Activated naive CD8-positive, alpha-beta T cell treated with anti-CD3 and anti-CD28 coated beads, Interleukin-2, amount 50 U/mL, for 16 hours (primary cell): Measurements from ENCODE around the gene IGSF21.
"Not testable (repeated sequence)": the region's sequence is repeated elsewhere in the genome, so short reads cannot be mapped to it uniquely, and the experiment has no call there.

Experiments
- DNase-seq: peaks from one replicate; pipeline ENCODE4 v3.0.0-alpha.2; 2020; ENCODE audit warnings: low read depth, low spot score

Gene IGSF21

DNA sequence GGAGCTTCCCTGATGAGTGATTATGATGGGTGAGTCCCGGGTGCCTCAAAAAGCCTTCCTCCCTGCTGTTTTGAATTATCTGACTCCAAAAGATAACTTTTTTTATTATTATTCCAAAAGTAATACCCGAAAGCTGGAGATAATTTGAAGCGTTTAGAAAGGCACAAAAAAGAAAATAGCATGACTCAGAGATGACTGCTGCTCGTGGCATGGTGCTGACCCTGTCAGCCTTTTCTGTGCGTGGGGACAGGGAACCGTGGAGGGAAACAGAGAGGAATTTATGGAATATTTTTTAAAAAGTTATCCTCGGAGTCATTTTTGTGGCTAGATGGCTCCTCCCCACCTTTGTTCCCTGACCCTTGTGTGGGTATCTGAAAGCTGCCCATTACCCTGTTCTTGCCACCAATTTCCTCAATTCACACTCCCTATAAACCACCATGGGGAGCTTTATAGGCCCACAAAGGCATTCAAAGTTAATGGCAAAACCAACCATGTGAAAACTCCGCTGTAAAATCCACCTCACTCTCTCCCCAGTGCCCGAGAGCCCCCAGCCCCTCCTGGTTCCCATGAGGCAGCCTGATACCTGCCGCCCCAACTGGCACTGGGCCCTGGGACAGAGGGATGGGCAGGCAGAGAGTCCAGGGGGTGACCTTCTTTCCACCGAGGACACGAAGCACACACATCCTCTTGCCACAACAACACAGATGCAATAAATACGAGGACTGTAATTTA is 37.5 kb downstream of the IGSF21 start:
- DNase-seq, result no peak

DNA sequence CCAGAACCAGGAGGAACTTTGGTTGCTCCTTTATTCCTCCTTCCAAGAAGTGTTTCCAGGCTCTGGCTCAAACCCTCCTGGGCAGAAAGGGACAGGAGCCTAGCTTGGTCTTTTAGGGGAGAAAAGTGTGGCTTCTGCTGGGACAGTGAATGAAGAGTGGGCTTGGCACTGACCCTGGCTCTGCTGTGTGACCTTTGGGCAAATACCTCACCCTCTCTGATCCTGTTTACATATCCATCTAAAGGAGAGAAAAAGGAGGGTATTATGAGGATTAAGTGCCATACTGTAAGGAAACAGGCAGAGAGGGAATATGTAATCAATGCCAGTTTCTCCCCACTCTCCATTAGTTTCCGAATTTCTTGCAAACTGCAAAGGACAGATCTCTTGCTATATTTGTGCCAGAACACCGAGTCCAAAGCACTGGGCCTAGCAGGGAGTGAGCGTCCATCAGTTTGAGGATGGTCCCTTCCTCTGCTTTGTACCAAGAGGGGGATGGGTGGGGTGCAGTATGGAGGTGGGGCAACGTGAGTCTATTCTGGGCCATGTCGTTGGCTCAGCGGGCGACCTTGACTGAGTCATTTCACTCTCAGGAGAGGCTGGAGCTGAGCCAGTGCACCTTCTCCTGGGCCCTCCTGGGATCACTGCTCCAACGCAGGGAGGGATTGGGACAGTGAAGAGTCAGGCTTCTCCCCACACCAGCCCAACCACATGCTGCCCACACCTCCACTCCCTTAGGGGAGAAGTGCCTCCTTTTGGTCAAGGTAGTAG is 38.4 kb downstream of the IGSF21 start:
- no peak for DNase-seq

DNA sequence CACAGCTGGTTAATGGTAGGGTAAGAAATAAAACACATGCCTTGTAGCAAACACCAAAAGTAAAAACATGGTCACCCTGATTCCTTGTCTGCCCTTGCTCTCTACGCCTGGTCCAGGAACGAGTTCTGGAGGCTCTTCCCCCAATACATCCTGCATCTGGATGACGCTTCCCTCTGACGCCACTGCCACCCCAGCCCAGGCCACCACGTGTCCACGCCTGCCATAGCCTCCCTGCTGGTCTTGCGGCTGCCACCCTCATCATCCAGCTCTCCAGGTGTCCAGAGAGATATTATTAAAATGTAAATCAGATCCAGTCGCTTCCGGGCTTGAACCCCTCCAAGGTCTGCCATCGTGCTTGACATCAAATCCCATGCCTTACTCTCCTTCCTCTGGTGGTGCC is 39.3 kb downstream of the IGSF21 start:
- DNase-seq, result no peak

DNA sequence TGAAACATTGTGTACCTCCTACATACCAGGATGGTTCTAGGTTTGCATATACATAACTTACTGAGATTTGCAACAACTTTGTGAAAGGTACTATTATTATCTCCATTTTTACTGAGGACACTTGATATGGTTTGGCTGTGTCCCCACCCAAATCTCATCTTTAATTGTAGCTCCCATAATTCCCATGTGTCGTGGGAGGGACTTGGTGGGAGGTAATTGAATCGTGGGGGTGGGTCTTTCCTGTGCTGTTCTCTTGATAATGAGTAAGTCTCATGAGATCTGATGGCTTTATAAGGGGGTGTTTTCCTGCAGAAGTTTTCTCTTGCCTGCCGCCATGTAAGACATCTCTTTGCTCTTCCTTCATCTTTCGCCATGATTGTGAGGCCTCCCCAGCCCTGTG is 40.1 kb downstream of the IGSF21 start:
- DNase-seq, result no peak

DNA sequence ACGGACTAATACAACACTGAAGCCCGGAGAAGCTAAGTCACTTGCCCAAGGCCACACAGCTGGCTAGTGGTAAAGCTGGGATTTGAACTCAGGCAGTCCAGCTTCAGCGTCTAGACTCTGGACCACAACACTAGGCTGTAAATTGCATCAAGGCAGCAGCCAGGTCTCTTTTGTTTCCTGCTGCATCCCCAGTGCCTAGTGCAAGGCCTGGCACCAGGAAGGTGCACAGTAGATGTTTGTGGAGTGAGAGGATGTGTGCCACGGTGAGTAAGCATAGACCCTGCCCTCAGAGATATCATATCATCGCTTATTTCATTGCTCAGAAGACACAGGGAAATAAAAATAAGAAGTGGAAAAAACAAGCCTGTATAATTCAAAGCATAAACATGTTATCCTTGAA is 40.9 kb downstream of the IGSF21 start:
- DNase-seq, result no peak

DNA sequence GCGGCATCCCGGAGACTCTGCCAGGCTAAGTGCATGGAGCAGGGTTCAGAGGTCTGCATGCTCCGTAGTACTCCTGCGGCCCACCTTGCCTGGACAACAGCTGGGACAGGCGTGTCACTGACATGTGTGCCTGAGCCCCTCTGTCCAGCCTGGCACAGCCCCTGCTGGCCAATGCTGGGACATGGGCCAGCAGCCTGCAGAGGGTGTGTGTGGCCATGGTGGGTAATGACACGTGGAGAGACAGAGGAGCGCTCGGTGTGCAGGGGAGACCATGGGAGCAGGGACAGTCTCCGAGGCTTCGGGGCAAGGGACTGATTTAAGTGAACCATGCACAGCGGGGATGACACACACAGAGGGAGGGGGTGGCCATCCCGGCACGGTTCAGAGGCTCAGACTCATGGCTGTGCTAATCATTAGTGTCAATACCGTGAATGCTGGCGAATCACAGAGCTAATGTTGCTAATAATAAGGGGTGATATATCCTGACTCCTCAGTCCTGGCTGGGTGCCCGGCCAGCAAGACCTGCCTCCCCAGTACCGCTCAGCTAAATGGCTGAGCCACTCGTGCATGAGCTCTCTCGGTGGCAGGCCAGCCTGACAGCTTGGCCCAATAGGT is 41.5 kb downstream of the IGSF21 start:
- DNase-seq, result no peak

DNA sequence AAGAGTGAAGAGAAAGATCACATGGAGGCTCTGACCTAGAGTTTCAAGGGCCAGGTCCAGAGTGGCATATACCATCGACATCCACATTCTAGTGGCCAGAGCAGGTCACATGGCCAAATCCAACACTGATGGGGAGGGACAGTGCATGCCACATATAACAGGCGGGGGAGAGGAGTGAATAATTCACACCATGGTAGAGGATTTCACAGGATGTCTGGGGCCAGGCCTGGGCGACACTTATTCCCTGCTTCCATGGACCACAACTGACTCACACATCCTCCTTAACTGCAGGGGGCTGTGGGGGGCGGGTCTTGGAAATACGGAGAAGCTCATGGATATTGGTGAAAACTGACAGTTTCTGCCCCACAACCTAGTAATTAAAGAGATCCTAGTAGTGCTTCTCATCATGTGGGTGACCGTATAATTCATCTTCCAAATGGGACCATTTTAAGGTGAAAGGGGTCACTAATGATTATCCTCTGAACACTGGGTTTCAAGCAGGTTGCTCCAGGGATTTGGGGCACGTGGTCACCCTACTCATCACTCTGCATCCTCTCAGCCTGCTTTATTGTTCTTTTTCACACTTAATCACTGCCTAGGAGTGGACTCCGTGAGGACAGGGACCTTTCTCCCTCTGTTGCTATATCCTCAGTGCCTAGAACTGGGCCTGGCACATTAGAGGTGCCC is 44.0 kb downstream of the IGSF21 start:
- DNase-seq, result no peak

DNA sequence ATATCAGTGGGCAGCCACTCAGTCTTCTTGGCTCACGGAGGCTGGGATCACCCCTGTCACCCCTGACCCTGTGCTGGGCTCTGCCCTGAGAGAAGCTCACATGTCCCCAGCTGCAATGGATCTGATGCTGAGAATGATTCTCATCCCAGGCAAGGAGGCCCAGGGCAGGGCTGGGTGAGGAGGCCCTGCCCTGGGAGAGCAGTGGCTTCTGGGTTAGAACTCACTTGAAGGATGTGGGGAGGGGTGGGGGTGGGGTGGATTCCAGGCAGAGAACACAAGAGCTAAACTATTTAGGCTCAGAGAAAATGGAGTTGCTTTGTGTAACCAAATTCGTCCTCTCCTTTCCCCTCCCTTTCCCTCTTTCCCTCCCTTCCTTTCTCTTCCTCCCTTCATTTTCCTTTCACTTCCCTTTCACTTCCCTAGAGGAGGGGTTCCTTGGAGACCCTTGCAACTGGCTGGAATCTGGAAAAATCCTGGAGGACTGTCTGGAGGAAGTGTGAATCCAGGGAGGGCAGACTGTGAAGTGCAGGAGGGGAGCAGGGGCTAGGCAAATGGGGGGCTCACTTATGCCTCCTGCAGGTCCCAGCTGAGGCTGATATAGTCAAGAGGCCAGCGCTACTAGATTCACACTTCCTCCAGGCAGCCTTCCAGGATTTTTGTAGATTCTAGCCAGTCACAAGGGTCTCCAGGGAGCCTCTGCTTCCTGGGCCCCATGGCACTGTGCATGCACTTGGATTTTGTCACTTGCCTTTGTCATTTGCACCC is 47.0 kb downstream of the IGSF21 start:
- DNase-seq, result no peak

DNA sequence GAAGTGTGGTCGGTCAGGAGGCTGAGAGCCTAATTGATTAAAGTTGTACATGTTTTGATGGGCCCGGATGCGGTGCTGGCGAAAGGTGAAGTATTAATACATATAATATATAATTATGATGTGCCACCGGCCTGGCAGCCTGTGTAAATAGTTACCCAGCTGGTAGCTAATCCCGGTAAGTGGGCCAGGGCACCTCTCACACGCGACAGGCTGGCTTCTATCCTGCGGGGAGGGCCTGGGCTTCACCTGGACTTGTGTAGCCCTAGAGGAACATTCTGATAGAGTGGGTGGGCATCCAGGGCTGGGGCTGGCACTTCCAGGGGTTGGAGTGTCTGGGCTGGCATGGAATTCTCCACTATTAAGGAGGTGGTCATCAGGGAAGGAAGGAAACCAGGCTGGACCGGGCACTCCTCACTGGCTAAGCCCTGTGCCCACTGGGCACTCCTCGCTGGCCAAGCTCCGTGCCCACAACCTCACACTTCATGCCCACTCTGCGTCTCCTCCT is 48.3 kb downstream of the IGSF21 start:
- no peak for DNase-seq

DNA sequence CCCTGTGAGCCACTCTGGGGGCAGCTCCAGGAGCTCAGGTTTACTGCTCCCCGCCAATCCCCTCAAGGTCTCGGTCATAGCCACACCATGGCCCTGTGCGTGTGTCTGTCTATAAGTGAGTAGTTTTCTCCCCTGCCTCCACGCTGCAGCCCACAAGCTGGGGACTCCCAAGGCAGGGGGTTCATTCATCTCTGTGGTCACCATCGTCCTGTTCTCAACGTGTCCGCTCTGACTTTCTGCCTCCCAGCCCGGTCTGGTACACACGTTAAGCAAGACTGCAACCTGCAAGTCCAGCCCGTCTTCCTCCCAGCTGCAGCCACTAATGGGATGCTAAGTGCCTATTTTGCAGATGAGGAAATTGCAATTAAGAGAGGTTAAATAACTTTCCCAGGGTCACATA is 49.8 kb downstream of the IGSF21 start:
- no peak for DNase-seq

DNA sequence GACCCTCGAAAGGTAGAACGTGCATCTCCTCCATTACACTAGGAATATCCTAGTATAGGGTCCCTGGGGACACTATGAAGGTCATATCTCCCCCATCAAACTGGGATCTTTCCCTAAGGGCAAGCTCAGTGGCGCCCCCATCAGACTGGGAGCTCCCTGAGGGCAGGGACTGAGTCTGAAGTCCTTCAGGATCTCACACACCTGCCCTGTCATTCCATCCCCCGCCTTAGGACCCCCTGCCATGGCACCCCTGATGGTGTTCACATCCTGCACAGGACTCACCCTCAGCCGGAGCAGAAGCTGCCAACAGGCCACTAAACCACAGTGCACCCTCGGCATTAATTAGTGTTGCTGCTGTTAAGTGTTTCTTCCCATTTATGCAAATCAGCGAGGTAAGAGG is 50.4 kb downstream of the IGSF21 start:
- DNase-seq, result no peak

DNA sequence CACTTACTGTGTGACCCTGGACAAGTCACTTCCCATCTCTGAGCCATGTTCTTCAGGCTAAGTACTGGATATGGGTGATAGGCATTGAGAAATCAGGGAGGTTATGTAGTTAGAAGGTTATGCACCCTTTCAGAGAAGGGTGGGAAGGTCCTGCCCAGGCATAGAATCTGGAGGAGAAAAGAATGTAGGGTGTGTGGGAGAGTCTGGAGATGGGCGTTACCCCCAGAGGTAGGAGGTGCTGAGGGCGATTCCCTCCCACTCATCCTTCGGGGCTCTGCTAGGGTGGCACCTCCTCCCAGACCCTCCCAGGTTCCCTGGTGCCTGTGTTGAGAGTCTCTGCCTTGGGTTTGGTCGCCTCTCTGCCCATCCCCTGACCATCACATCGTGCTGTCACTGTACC is 51.1 kb downstream of the IGSF21 start:
- no peak for DNase-seq

DNA sequence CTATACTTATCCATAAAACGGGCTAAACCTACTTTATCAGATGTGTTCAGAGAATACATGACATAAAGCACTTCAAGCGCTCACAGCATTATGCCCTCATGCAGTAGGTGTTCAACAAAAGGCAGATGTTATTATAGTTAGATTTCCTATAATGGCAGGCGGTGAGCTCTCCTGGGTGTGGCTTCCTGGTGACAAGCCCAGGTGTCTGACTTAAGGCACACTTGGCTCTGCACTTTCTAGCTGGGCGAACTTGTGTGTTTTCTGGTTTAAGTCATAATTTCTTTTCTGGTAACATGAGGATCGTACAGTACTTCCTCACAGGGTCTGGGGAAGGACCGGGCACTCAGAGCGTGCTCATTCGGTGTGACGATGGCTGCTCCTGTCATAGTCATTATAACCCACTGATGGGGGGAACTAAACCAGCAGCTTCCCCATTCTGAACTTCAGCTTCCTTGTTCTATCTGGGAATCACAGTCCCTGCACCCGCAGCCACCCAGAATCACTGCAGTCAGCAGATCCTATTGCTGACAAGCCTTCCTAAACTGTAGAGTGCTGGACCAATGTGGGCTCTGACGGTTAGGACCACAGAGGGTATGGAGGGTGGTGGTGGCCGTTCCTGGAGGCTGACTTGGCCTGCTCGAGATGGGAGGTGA is 52.8 kb downstream of the IGSF21 start:
- no peak for DNase-seq

DNA sequence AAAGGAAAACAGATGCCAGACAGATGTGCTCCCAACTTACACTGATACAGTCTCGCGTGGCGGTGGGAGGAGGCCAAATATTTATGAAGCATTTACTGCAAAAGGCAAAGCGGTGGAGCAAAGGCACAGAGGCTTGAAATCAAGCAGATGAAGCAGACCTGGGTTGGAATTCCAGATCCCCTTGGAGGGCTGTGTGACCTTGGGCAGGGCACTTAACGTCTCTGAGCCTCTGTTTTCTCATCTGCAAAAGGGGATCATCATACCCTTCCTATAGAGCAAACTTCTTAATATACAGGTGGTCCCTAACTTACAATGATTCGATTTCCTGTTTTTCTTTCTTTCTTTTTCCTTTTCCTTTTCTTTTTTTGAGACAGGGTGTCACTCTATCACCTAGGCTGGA is 54.1 kb downstream of the IGSF21 start:
- no peak for DNase-seq

DNA sequence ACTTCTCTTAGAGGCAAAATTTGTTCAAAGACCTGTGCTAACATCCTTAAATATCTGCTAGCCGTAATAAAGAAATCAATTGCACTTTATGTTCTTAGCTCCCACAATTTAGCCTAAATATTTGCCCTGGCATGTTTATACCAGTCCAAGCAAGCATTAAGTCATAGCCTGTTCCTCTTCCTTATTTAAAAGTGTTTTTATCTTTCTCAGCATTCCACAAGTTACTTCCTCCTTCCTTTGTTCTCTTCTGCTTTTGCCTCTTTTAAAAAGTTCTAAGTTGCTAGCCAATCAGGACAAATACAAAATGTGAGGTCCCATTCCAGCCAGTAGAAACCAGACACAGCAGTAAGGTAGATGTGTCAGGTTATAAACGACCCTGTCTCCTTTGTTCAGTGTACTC is 58.0 kb downstream of the IGSF21 start:
- DNase-seq, result not testable (repeated sequence)

DNA sequence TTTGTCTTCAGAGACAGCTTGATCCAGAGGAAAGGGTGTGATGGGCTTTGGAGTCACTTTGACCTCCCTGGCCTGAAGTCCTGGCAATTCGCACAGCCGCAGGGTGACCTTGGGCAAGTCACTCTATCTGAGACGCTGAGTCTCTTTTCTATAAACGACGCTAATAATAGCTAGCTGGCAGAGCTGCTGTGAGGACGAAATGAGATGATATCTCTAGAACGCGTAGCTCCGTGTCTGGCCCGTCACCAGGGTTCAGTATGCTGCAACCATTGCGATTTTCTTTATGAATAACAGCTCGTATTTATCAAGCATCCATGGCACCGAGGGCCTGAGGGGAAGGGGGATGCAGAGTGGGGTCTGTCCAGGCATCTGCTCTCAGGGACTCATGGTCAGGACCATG is 58.7 kb downstream of the IGSF21 start:
- DNase-seq, result no peak

DNA sequence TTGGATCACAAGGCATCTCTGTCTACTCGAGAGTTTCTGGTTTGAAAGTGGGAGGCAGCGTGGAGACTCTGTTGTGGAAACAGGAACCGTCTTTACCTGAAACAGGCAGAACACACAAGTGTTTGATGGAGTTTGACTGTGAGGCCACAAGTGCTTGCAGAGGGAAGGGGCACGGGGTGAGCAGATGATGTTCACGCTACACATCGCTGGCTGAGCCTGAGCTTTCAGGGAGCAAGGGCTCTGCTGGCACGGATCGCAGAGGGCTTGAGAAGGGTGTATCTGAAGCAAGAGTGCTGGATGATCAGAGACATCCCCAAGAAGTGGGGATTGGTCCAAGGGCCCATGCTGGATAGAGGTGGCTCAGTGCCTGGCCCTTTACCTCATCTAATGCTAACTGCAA is 59.3 kb downstream of the IGSF21 start:
- DNase-seq, result no peak

DNA sequence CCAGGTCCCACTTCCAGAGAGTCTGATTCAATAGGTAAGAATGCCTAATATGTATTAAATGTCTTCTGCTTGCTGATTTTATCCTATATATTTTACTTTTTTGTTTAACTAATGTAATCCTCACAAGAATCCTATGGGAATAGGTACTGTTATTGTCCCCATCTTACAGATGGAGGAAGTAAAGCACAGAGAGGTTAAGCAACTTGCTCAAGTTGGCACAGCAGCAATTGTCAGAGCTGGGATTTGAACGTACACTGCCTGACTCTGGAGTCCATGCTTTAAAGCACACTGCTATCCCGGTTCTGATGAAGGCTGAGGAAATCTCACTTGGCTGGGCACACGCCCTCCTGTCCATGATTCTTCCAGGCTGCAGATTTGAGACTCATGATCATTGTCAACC is 62.8 kb downstream of the IGSF21 start:
- DNase-seq, result no peak

DNA sequence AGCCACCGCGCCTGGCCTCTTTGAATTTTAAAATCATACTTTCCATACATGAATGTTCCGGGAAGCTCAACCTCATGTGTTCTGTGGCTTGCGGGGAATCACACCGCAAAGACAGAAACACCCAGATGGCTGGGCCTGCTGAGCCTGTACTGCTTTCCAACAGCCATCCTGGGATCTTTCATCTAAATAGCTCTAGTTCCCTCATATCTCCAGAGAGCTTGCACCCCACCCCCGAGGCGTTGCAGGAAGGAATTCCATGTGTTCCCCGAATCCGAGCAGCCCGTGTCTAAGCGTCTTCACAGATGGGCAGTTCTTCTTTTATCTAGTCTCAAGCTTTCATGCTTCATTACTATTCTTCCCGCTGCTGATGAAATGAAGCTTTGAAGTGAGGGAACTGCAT is 66.4 kb downstream of the IGSF21 start:
- DNase-seq, result no peak

DNA sequence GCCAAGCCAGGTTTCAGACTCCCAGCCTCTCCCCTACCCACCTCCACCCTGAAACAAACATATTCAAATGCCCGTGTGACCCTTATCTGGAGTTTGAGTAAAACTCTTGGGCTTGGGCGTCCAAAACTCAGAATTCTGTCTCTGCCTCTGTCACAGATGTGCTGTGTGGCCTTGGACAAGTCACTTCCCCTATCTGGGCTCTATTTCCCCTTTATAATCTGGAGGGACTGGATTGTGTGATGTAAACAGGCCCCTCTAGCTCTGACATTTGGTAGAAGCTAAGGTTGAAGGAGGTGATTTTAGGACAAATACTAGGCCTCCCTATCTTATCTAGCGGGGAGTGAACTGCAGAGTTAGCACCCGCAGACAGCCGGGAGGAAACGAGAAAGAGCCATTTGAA is 67.5 kb downstream of the IGSF21 start:
- no peak for DNase-seq
